ENCODE results near the gene TRPM1. TPM values are rescaled to one million over a fixed set of nuclear protein-coding genes. Genes with fewer than 3 reads are reported as not detected.

The TRPM1 gene
- under 1 TPM in 1 of 3 donors, not detected in 2; 0.11 TPM for polyA plus RNA-seq

DNA sequence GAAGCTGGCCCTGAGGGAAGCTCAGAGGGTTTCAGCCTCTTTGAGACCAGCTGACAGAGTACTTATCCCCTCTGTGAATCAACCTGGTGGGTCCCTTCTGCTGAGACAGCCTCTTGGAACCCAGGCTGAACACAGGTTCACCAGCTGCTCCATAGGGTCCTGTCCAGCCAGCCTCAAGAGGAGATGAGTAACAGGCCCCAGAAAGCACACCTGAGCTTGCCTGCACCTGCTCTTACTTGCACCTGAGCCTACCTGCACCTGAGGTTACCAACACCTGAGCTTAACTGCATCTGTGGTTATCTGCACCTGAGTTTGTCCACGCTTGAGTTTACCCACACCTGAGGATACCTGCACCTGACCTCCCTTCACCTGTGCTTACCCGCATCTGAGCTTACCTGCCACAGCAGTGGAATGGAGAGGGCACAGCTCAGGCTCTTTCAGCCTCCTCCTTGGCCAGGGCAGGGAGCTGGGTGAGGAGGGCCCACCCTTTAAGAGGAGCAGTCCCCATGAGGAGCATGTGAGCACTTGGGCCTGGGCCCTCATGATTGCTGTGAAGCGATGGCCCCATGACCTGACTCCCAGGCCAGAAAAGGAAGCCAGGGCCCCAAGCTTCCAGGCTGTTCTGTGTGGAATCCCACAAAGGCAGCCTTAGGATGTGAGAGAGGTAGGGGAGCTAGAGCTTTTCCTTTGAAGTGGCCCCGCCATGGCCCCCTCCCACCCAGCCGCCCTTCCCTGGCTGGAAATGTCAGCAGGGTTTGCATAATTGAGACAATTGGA is at the start of gene TRPM1:
Gene TRPM1 (minus strand): TSS at position 464 of the 777 bp plus-strand sequence. CDS start 20,370 bp downstream, outside the sequence.
- H3K36me3 Mint-ChIP-seq = no peaks in the 10 kb centered on the region
- H3K9me3 Mint-ChIP-seq = no peaks in the 10 kb centered on the region
- peaks cover 0 to 6% (median 0%) of the 10 kb centered on the region in 3 donors for H3K27me3 Mint-ChIP-seq (ENCODE audit: low read depth in 3 of 3)
- no peak within 1 kb of the TSS for H3K27ac Mint-ChIP-seq
- no peak within 1 kb of the TSS for H3K4me3 Mint-ChIP-seq
- no peak for DNase-seq
- H3K4me1 Mint-ChIP-seq = peaks cover 0 to 4% of the 10 kb centered on the region in 2 donors

DNA sequence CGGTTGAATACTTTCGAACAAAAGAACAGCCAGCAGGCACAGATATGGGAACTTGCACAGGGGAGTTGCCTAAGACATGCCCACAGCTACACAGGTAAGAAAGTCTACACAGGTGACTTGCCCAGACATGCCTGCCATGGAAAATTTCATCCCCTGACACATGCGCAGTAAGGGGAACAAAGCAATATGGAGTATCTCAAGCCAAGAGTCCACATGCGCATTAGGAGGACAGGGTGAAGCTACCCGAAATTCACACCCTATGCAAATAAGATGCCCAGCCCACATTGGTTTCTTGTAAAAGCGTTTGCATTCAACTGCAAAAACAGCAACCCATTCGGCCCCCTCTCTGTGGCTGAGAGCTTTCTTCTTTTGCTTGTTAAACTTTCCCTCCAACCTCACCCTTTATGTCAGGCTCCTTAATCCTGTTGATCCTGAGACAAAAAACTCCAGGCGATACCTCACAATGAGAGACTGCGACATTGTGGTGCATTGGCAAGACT is 49.3 kb upstream of the TRPM1 start:
- Mint-ChIP-seq H3K27me3 (ENCODE audit: low read depth in 3 of 3) (no peaks in the 10 kb centered on the region), H3K36me3 (no peaks in the 10 kb centered on the region), H3K27ac (no peak overlapping the region), H3K4me3 (no peak overlapping the region), H3K4me1 (no peaks in the 10 kb centered on the region), H3K9me3 (peaks cover 0 to 1% (median 0%) of the 10 kb centered on the region in 6 donors)
- no peak for DNase-seq

DNA sequence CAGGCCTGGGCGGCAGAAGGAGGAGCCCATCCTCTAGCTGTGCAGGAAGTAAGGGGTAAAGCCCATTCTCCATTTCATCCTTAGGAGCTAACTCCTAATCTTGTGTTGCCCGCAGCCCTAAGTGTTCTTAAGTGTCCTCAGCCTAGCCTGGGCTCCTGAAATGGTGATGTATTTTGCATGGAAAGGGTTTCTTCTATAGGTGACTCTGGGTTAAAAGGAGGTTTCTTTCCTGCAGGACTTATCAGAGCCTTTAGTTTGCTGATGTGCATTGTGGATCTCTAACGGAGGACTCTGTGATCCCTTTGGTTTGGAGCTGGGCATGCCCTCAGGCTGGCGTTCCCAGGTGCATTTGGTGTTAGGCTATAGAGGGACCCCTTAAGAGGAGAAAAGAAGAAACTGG is 48.5 kb upstream of the TRPM1 start:
- Mint-ChIP-seq H3K27me3 (ENCODE audit: low read depth in 3 of 3) (no peaks in the 10 kb centered on the region), H3K9me3 (peaks cover 0 to 1% (median 0%) of the 10 kb centered on the region in 6 donors), H3K4me3 (no peak overlapping the region), H3K4me1 (no peaks in the 10 kb centered on the region), H3K27ac (no peak overlapping the region), H3K36me3 (no peaks in the 10 kb centered on the region)
- DNase-seq = no peak

DNA sequence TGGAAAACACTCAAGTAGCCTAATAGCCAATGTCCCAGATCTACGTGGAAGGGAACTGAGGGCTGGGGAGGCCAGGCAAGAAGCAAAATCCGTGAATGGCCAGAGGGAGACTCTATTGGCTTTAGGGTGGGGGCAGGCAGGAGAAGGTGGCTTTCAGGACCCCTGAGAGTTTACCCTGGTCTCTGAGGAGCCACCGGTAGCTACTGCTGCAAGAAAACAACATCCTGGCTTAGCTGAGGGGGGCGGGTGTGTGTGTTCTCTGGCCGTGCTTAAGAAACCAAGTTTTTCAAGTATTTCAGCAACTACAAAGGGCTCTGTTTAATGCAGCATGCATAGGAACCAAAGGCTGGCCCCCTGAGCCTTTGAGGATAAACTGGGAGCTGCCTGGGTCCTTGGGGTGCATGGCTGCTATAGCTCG is 47.6 kb upstream of the TRPM1 start:
- Mint-ChIP-seq H3K4me3 (no peak overlapping the region), H3K27me3 (ENCODE audit: low read depth in 3 of 3) (no peaks in the 10 kb centered on the region), H3K4me1 (no peaks in the 10 kb centered on the region), H3K27ac (no peak overlapping the region), H3K9me3 (peaks cover 0 to 1% (median 0%) of the 10 kb centered on the region in 6 donors), H3K36me3 (no peaks in the 10 kb centered on the region)
- no peak for DNase-seq

DNA sequence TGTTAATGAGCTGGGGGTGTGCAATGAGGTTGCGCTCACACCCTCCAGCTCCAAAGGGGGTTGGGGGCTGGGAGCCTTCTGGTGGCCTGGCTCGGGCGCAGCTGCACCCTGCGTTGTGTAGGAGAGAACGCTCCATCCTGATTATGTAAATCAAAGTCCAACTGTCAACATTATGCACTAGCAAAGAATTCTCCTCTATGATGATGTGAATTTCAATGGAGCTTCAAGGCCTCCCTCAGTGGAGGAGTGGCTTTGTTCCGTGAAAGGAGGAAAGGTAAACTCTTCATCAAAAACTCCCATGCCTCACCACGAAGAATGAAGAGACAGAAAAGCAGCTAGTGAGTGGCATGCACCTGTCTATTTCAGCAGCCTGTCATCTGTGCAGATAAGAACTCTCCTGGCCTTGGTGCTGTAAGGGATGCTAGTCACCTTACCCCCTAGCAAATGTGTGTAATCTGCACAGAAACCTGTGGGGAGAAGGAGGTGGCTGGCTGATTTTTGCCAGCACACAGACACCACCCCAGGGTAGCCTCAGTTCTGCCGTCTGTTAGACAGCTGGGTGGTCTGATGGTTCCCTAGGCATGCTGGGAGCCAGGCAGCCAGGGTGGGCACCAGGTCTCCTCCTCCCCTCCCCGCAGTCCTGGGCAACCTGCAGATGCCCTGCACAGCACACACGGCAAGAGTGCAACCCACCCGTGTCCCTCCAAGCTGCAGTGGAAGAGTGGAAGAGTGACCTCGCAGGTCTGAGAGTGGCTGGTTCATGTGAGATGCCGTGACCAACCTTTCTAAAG is 47.0 kb upstream of the TRPM1 start:
- H3K27me3 Mint-ChIP-seq (ENCODE audit: low read depth in 3 of 3) = no peaks in the 10 kb centered on the region
- H3K9me3 Mint-ChIP-seq = peaks cover 0 to 1% (median 0%) of the 10 kb centered on the region in 6 donors
- peak overlapping the region in 1 of 6 donors; percentile 16 for H3K27ac Mint-ChIP-seq
- no peak overlapping the region for H3K4me3 Mint-ChIP-seq
- no peaks in the 10 kb centered on the region for H3K36me3 Mint-ChIP-seq
- no peak for DNase-seq
- no peaks in the 10 kb centered on the region for H3K4me1 Mint-ChIP-seq

DNA sequence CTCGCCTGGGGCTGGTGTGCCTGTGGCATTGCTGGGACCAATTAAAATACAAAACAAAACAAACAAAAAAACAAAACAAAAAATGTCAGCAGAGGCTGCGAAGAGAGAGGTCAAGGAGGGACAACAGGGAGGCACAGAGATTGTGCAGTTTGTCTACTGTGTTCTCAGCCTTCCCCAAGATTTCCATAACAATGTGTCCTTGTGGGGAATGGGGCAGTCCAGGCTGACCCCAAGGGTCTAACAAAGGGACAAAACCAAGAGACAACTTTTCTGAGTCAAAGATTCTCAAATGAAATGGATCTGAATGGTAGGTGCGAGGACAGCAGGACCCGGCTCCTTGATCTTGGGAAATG is 46.4 kb upstream of the TRPM1 start:
- Mint-ChIP-seq H3K27ac (no peak overlapping the region), H3K36me3 (no peaks in the 10 kb centered on the region), H3K4me1 (no peaks in the 10 kb centered on the region), H3K4me3 (no peak overlapping the region), H3K9me3 (peaks cover 0 to 1% (median 0%) of the 10 kb centered on the region in 6 donors), H3K27me3 (ENCODE audit: low read depth in 3 of 3) (no peaks in the 10 kb centered on the region)
- no peak for DNase-seq

DNA sequence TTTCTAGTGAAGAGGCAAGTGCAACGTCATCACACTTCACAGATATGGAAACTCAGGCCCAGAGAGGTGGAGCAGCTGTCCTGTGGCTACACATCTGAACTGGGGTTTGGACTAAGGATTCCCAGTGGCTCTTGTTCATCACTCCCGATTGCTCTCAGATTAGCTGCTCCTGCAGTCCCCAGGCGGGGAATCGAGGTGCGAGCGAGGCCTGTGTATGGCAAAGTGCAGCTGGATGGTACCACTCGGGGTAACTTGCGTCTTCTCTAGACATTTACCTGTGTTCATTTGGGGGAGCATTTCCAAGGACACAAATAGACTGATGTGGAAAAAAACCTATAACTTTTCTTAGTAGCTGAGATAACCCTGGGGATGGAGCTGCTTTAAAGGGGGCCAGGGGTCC is 45.9 kb upstream of the TRPM1 start:
- Mint-ChIP-seq H3K9me3 (peaks cover 0 to 1% (median 0%) of the 10 kb centered on the region in 6 donors), H3K27me3 (ENCODE audit: low read depth in 3 of 3) (no peaks in the 10 kb centered on the region), H3K36me3 (no peaks in the 10 kb centered on the region), H3K4me3 (no peak overlapping the region), H3K27ac (no peak overlapping the region), H3K4me1 (no peaks in the 10 kb centered on the region)
- no peak for DNase-seq

DNA sequence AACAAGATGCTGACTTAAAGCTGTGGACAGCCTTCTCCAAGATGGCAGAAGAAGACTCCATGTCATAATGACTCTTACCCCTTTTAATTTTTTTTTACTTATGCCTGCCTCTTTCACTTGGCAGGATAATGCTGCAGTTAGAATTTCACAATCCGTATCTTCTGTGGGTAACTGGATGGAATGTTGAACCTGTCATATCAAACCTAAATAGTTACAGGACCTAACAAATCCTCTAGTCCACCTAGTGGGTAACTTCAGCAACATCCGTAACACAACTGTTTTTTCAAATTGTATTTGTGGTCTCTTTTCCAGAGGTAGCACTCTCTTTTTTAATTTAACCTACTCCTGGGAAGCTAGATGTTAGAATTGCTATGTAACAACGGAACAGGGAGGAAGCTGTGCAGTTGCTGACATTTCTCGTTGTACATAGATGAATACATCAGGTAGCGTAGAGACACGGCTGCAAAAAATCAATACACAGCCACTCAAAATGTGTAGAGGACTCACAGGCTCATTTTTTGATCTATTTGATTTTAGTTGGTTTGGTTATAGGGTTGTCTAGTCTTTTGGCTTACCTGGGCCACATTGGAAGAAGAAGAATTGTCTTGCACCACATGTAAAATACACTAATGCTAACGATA is 43.9 kb upstream of the TRPM1 start:
- Mint-ChIP-seq H3K36me3 (no peaks in the 10 kb centered on the region), H3K27ac (no peak overlapping the region), H3K27me3 (ENCODE audit: low read depth in 3 of 3) (no peaks in the 10 kb centered on the region), H3K4me3 (no peak overlapping the region), H3K9me3 (peaks cover 0 to 1% (median 0%) of the 10 kb centered on the region in 6 donors), H3K4me1 (no peaks in the 10 kb centered on the region)
- DNase-seq = no peak

DNA sequence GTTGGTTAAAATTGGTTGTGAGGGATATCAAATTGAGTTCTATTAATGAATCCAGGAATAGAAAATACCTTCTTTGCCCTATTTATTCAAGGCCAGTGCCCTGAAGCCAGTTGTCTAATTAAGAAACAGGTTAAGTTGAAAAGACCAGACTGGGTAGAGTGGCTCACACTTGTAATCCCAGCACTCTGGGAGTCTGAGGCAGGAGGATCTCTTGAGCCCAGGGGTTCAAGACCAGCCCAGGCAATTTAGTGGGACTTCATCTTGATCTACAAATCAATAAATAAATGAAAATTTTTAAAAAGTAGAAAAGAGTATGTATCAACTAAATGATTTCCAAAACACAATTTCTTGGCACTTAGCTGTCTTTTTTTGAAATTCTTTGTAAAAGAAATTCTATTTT is 40.3 kb upstream of the TRPM1 start:
- no peaks in the 10 kb centered on the region for H3K36me3 Mint-ChIP-seq
- H3K27me3 Mint-ChIP-seq (ENCODE audit: low read depth in 3 of 3) = no peaks in the 10 kb centered on the region
- H3K4me1 Mint-ChIP-seq = no peaks in the 10 kb centered on the region
- H3K9me3 Mint-ChIP-seq = no peaks in the 10 kb centered on the region
- no peak overlapping the region for H3K27ac Mint-ChIP-seq
- no peak for DNase-seq
- H3K4me3 Mint-ChIP-seq = no peak overlapping the region

DNA sequence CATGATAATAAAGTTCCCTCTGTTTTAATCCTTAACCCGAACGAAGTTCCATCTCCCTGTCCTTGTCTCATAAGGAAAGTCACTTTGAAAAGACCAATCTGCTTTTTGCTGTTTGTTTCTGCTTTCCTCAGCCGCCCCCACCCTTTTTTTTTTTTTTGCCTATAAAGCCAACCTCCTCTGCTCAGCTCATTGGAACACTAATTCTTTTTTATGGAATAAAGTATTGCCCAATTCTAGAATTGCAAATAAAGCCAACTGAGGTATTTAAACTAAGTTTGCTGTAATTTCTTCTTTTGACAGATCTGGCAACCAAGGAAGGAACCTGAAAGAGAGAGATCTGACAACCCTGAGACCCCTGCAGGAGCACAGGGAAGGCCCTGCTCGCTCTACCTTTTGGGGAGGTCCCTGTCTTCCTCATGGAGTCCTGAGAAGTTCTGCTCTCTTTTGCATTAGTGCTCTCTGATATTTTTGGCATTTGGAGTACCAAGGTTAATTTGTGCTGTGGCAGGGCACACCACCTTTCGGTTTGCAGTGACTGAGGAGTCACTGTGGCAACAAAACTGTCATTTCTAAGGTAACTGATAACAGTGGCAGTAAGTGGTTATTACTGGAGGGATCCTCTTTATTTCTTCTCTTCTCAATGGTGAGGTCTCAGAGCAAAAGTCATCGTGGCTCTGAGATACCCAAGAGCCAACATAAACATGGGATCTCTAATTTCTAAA is 35.2 kb upstream of the TRPM1 start:
- H3K4me3 Mint-ChIP-seq = no peak overlapping the region
- peaks cover 6% of the 10 kb centered on the region in 2 donors for H3K4me1 Mint-ChIP-seq
- H3K9me3 Mint-ChIP-seq = no peaks in the 10 kb centered on the region
- no peak for DNase-seq
- H3K36me3 Mint-ChIP-seq = no peaks in the 10 kb centered on the region
- peaks cover 0 to 3% (median 0%) of the 10 kb centered on the region in 3 donors for H3K27me3 Mint-ChIP-seq (ENCODE audit: low read depth in 3 of 3)
- no peak overlapping the region for H3K27ac Mint-ChIP-seq

DNA sequence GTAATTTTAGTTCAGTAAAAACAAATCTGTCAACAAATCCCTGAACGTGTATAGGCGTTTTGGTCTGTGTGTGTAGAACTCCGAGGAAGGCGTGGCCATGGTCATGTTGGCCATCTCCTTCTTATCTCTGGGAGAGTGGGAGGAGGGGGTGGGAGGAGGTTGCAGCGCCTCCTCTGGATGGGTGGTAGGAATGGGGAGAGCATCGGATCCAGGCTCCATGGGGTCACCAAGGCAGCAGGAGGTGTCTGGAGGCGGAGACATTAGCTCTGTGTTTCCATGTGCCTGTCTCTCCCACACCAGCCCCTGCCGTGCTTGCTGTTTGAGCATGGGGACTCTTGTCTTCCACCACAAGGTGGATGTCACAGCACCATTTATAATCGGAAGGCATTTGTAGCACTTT is 34.5 kb upstream of the TRPM1 start:
- peaks cover 0 to 3% (median 0%) of the 10 kb centered on the region in 3 donors for H3K27me3 Mint-ChIP-seq (ENCODE audit: low read depth in 3 of 3)
- H3K9me3 Mint-ChIP-seq = no peaks in the 10 kb centered on the region
- H3K4me1 Mint-ChIP-seq = peaks cover 12% of the 10 kb centered on the region in 2 donors
- no peak overlapping the region for H3K4me3 Mint-ChIP-seq
- H3K36me3 Mint-ChIP-seq = no peaks in the 10 kb centered on the region
- H3K27ac Mint-ChIP-seq = no peak overlapping the region
- no peak for DNase-seq

DNA sequence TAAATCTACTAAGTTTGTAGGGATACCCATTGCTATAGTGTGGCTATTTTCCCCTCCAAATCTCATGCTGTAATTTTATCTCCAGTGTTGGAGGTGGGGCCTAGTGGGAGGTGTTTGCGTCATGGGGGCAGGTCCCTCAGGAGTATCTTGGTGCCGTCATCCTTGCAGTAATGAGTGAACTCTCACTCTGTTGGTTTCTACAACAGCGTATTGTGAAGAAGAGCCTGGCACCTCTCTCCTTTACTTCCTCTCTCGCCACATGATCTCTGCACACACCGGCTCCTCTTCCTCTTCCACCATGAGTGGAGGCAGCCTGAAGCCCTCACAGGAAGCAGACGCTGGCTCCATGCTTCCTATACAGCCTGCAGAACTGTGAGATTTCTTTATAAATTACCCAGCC is 34.0 kb upstream of the TRPM1 start:
- DNase-seq = no peak
- Mint-ChIP-seq H3K9me3 (no peaks in the 10 kb centered on the region), H3K27ac (peak overlapping the region in 2 of 6 donors; percentile 7 to 17), H3K27me3 (ENCODE audit: low read depth in 3 of 3) (peaks cover 0 to 3% (median 0%) of the 10 kb centered on the region in 3 donors), H3K4me1 (peaks cover 14 to 17% of the 10 kb centered on the region in 2 donors), H3K4me3 (no peak overlapping the region), H3K36me3 (no peaks in the 10 kb centered on the region)

DNA sequence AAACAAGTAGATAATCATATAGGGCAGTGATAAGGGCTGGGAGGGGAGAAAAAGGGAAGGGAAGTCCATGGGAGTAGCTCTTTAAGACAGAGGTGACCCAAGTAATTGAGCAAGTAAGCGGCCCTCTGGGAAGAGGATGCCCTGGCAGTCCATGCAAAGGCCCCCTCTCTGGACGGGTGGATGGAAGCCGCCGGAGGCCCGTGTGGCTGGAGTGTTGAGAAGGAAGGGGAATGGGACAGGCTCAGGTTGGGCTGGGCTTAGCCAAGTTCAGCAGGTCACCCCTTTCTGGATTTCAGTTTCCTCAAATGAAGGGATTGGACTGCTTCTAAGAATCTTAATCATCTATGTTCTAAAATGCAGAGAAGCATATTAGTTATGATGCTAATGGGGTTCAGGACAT is 32.4 kb upstream of the TRPM1 start:
- Mint-ChIP-seq H3K27ac (no peak overlapping the region), H3K27me3 (ENCODE audit: low read depth in 3 of 3) (peaks cover 0 to 3% (median 0%) of the 10 kb centered on the region in 3 donors), H3K4me1 (peaks cover 19 to 25% of the 10 kb centered on the region in 2 donors), H3K36me3 (no peaks in the 10 kb centered on the region), H3K4me3 (no peak overlapping the region), H3K9me3 (no peaks in the 10 kb centered on the region)
- no peak for DNase-seq
